NCI-H524 treated with DMSO at 0.1 percent for 48 hours (cell line): Measurements from ENCODE around the gene NEIL1.

Experiments
- DNase-seq: peaks from one replicate; lab custom pipeline; 2025; lab: John Stamatoyannopoulos, UW

The NEIL1 gene

GRCh38 chr15:75356517-75356916 lies 9.7 kb downstream of the NEIL1 start:
- DNase-seq = no peak

- no peak for DNase-seq
Measured at GRCh38 chr15:75357976-75358673, 11.3 kb downstream of the NEIL1 start.

- DNase-seq = no peak
Measured at GRCh38 chr15:75358771-75359536, 12.1 kb downstream of the NEIL1 start.

- DNase-seq = no peak
Measured at GRCh38 chr15:75359537-75360250, 12.9 kb downstream of the NEIL1 start.

- no peak for DNase-seq
Measured at GRCh38 chr15:75360391-75360790, 13.6 kb downstream of the NEIL1 start.

- DNase-seq = no peak
Measured at GRCh38 chr15:75360856-75361255, 14.0 kb downstream of the NEIL1 start.

- DNase-seq = no peak
Measured at GRCh38 chr15:75361361-75361988, 14.6 kb downstream of the NEIL1 start.

GRCh38 chr15:75361989-75362641 lies 15.3 kb downstream of the NEIL1 start:
- DNase-seq = no peak

- no peak for DNase-seq
Measured at GRCh38 chr15:75362642-75363249, 15.9 kb downstream of the NEIL1 start.

GRCh38 chr15:75363786-75364185 lies 16.9 kb downstream of the NEIL1 start:
- no peak for DNase-seq

GRCh38 chr15:75364881-75365280 lies 18.0 kb downstream of the NEIL1 start:
- DNase-seq = no peak

GRCh38 chr15:75366163-75366562 lies 19.3 kb downstream of the NEIL1 start:
- no peak for DNase-seq

- DNase-seq = no peak
Measured at GRCh38 chr15:75367006-75367405, 20.2 kb downstream of the NEIL1 start.

- DNase-seq = no peak
Measured at GRCh38 chr15:75367406-75367912, 20.6 kb downstream of the NEIL1 start.

- peak; percentile 90 for DNase-seq
Measured at GRCh38 chr15:75367913-75368688, 21.3 kb downstream of the NEIL1 start, which contains the start of gene MAN2C1. Gene MAN2C1, minus strand, starts transcription at chr15:75368607. Its CDS starts 24 bp downstream, at chr15:75368583.

- DNase-seq = no peak
Measured at GRCh38 chr15:75368689-75369239, 21.9 kb downstream of the NEIL1 start.

GRCh38 chr15:75369897-75370581 lies 23.2 kb downstream of the NEIL1 start:
- no peak for DNase-seq

GRCh38 chr15:75371486-75371885 lies 24.6 kb downstream of the NEIL1 start:
- DNase-seq = no peak

GRCh38 chr15:75371901-75372688 lies 25.3 kb downstream of the NEIL1 start:
- no peak for DNase-seq
